AG04450 (cell line): Measurements from ENCODE around the gene PSMA3. TPM values are rescaled to one million over a fixed set of nuclear protein-coding genes. Genes with fewer than 3 reads are reported as not detected.

ENCODE experiments used
- polyA plus RNA-seq: library from polyadenylated mRNA; depleted of rRNA; stranded (reverse); fragments of >200 nt; gene quantifications from 2 replicates; pipeline ENCODE4 v1.2.3, GENCODE V29; 2011; rRNA removed
- small RNA-seq: library from RNA; depleted of rRNA; stranded (forward); fragments of <200 nt; gene quantifications from one replicate; pipeline ENCODE3, GENCODE V24; 2012; ENCODE audit warnings: low read depth; ENCODE audit not compliant: insufficient read length

The PSMA3 gene
- polyA plus RNA-seq, 1 experiment, result 318 TPM

Small RNAs within 50 kb of the gene (small RNA-seq; reads per million reads assigned to genes)
- not detected for gene RNU6-341P

Other genes with a start within 250 kb of the PSMA3 start
- gene ARMH4, start 92.6 kb upstream of the PSMA3 start, polyA plus RNA-seq, result 5.7 and 6.4 TPM in 2 replicates
- gene ACTR10, start 44.7 kb upstream of the PSMA3 start, polyA plus RNA-seq, result 99.9 and 142 TPM in 2 replicates
- 7.4 and 12.4 TPM in 2 replicates for gene ARID4A, start 53.7 kb downstream of the PSMA3 start, polyA plus RNA-seq
- not detected in 2 replicates for gene TOMM20L, start 151.1 kb downstream of the PSMA3 start, polyA plus RNA-seq
- 22.0 and 26.8 TPM in 2 replicates for gene TIMM9, start 182.7 kb downstream of the PSMA3 start, polyA plus RNA-seq
- gene KIAA0586, start 182.9 kb downstream of the PSMA3 start, polyA plus RNA-seq, result 15.7 and 24.6 TPM in 2 replicates